Measurements from ENCODE around the gene FAIM2.

Gene FAIM2

GRCh38 chr12:49865782-49866135, 37.9 kb downstream of the FAIM2 start:
- no peak for TF ChIP-seq CTCF (IDR thresholded peaks at IDR 0.05)

GRCh38 chr12:49865109-49865781, 38.5 kb downstream of the FAIM2 start:
- no peak for TF ChIP-seq CTCF (IDR thresholded peaks at IDR 0.05)

- TF ChIP-seq CTCF (IDR thresholded peaks at IDR 0.05): no peak
These were observed 39.0 kb downstream of the FAIM2 start for GRCh38 chr12:49864798-49865090.

- TF ChIP-seq CTCF (IDR thresholded peaks at IDR 0.05): no peak
These were observed 39.5 kb downstream of the FAIM2 start for GRCh38 chr12:49863946-49864797.

GRCh38 chr12:49854976-49855375, 48.7 kb downstream of the FAIM2 start:
- no peak for TF ChIP-seq CTCF (IDR thresholded peaks at IDR 0.05)

- TF ChIP-seq CTCF (IDR thresholded peaks at IDR 0.05): no peak
These were observed 50.0 kb downstream of the FAIM2 start for GRCh38 chr12:49853671-49854070.

- TF ChIP-seq CTCF (IDR thresholded peaks at IDR 0.05): no peak
These were observed 56.5 kb downstream of the FAIM2 start for GRCh38 chr12:49847161-49847560.
